ENCODE data around the gene TNFRSF1B.

The TNFRSF1B gene

DNA sequence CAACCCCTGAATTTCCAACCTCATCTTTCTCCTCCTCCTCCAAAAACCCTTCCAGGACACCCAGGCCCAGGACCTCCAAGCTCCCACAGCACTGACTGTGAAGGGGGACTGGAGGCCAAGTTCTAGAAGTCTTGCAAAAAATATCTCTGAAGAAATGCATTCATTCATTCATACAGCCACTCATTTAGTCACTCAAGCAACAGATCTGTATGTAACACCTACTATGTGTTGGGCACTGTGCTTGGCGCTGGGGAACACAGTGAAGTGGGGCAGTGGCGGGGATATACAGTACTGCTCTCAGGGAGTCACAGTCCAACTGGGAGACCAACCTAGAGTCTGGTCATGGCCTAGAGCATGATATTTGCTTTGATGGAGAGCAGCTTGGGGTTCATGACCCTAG is 15.3 kb upstream of the TNFRSF1B start:
- Histone ChIP-seq H3K27ac (ENCODE audit: low read depth, low read length) (peak overlapping the region; percentile 97), H3K79me2 (ENCODE audit: control insufficient read depth, low read length) (no peaks in the 10 kb centered on the region), H3K27me3 (ENCODE audit: control insufficient read depth, low read length) (no peaks in the 10 kb centered on the region), H3F3A (ENCODE audit: control insufficient read depth, insufficient read depth) (peaks cover 35% of the 10 kb centered on the region), H4K20me1 (ENCODE audit: control insufficient read depth, insufficient read depth, low read depth, low read length) (no peaks in the 10 kb centered on the region), H3K4me2 (ENCODE audit: low read length) (peak overlapping the region; percentile 83), H3K4me3 (ENCODE audit: low read length) (peak overlapping the region; percentile 66), H3K9me3 (ENCODE audit: control insufficient read depth, insufficient read depth, low read length) (peaks cover 3% of the 10 kb centered on the region; the same call in 1 of the 2 replicates), H3K4me1 (ENCODE audit: control insufficient read depth, low read length) (peaks cover 72% of the 10 kb centered on the region), H3K36me3 (ENCODE audit: control insufficient read depth, low read length) (no peaks in the 10 kb centered on the region; the same call in 1 of the 2 replicates), H3K9me2 (replicated peaks; ENCODE audit: control insufficient read depth, low read length) (no peaks in the 10 kb centered on the region)
- no peak for TF ChIP-seq EZH2phosphoT487 (IDR thresholded peaks at IDR 0.05; ENCODE audit: borderline replicate concordance, low read length)
- TF ChIP-seq, protein P1, sequence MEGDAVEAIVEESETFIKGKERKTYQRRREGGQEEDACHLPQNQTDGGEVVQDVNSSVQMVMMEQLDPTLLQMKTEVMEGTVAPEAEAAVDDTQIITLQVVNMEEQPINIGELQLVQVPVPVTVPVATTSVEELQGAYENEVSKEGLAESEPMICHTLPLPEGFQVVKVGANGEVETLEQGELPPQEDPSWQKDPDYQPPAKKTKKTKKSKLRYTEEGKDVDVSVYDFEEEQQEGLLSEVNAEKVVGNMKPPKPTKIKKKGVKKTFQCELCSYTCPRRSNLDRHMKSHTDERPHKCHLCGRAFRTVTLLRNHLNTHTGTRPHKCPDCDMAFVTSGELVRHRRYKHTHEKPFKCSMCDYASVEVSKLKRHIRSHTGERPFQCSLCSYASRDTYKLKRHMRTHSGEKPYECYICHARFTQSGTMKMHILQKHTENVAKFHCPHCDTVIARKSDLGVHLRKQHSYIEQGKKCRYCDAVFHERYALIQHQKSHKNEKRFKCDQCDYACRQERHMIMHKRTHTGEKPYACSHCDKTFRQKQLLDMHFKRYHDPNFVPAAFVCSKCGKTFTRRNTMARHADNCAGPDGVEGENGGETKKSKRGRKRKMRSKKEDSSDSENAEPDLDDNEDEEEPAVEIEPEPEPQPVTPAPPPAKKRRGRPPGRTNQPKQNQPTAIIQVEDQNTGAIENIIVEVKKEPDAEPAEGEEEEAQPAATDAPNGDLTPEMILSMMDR (IDR thresholded peaks at IDR 0.05; ENCODE audit: low read depth, low read length, poor library complexity, severe bottlenecking) = no peak

DNA sequence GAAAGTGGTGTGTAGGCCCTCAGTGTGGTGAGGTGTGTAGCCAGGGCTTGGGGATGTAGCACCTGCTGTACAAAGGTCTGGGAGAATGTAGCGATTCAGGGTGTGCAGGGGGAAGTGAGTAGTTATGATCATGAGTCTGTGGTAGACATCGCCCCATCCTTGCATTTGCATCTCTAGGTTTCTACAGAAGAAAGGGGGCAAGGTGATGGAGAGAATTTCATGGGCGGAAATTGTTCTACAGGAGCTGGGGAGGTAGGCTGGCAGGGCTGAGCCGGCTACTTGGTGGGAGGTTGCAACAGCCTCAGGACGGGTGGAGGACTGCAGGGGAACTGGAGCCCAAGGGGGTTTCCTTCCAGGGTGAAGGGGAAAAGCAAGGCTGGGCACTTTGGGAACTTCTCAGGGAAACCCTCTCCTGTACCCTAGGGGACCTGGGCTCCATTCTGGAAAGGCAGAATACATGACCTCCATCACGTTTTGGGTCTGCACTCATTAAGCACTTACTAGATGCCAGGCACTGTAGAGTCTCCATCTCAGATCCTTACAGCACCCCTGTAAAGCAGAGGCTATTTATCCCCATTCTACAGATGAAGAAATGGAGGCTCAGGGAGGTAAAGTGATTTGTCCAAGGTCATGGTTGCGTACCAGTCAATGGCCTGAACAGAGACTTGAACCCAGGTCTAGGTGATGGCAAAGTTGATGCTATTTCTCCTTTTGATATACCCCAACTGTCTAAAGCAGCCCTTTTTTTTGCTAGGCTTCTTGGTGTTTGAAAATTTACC is 14.5 kb upstream of the TNFRSF1B start:
- H3K4me2 ChIP-seq (ENCODE audit: low read length) = peak overlapping the region; percentile 83
- no peaks in the 10 kb centered on the region for H3K79me2 ChIP-seq (ENCODE audit: control insufficient read depth, low read length)
- no peaks in the 10 kb centered on the region for H3K9me2 ChIP-seq (replicated peaks; ENCODE audit: control insufficient read depth, low read length)
- H3K4me3 ChIP-seq (ENCODE audit: low read length) = peak overlapping the region; percentile 66
- H3F3A ChIP-seq (ENCODE audit: control insufficient read depth, insufficient read depth) = peaks cover 35% of the 10 kb centered on the region
- H3K9me3 ChIP-seq (ENCODE audit: control insufficient read depth, insufficient read depth, low read length) = peaks cover 3% of the 10 kb centered on the region; the same call in 1 of the 2 replicates
- no peaks in the 10 kb centered on the region for H3K27me3 ChIP-seq (ENCODE audit: control insufficient read depth, low read length)
- H3K36me3 ChIP-seq (ENCODE audit: control insufficient read depth, low read length) = no peaks in the 10 kb centered on the region; the same call in 1 of the 2 replicates
- H4K20me1 ChIP-seq (ENCODE audit: control insufficient read depth, insufficient read depth, low read depth, low read length) = no peaks in the 10 kb centered on the region
- TF ChIP-seq, protein P1 (IDR thresholded peaks at IDR 0.05; ENCODE audit: low read depth, low read length, poor library complexity, severe bottlenecking) = no peak
- TF ChIP-seq EZH2phosphoT487 (IDR thresholded peaks at IDR 0.05; ENCODE audit: borderline replicate concordance, low read length) = no peak
- H3K27ac ChIP-seq (ENCODE audit: low read depth, low read length) = peak overlapping the region; percentile 97
- peaks cover 69% of the 10 kb centered on the region for H3K4me1 ChIP-seq (ENCODE audit: control insufficient read depth, low read length)

DNA sequence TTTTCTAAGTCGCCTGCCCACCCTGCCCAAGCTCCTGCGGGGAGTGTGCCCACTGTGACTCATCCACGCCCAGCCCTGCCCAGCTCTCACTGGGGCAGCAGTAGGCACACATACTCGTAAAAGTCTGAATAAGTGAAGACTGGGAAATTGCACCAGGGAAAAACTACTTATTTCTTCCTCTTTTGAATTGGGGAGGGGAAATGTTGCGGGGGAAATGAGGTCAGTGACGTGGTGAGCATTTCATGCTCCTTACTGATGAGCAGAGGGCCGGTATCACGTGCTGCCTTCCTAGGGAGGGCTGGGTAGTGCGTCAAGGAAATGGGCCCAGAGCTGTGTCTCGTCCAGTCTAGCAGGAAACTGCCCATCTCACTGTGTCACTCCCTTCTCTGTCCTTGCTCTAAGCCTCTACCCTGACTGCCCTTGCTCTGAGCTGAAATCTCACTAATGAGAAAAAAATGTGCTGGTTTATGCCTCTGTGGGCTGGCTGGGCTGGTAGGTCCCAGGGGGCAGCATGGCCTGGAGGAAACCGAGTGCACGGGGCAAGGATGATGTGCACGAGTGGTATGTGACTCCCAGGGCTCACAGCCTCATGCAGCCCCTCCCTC is 13.5 kb upstream of the TNFRSF1B start:
- Histone ChIP-seq H3K4me2 (ENCODE audit: low read length) (peak overlapping the region; percentile 83), H4K20me1 (ENCODE audit: control insufficient read depth, insufficient read depth, low read depth, low read length) (no peaks in the 10 kb centered on the region), H3K36me3 (ENCODE audit: control insufficient read depth, low read length) (no peaks in the 10 kb centered on the region; the same call in 1 of the 2 replicates)

More for the DNA sequence above, 13.5 kb upstream of the TNFRSF1B start:
- Histone ChIP-seq H3K4me1 (ENCODE audit: control insufficient read depth, low read length) (peaks cover 67% of the 10 kb centered on the region), H3K9me2 (replicated peaks; ENCODE audit: control insufficient read depth, low read length) (no peaks in the 10 kb centered on the region), H3K4me3 (ENCODE audit: low read length) (peak overlapping the region; percentile 66), H3F3A (ENCODE audit: control insufficient read depth, insufficient read depth) (peaks cover 35% of the 10 kb centered on the region), H3K79me2 (ENCODE audit: control insufficient read depth, low read length) (no peaks in the 10 kb centered on the region), H3K27ac (ENCODE audit: low read depth, low read length) (peak overlapping the region; percentile 97), H3K27me3 (ENCODE audit: control insufficient read depth, low read length) (peaks cover 3% of the 10 kb centered on the region; the same call in 1 of the 2 replicates), H3K9me3 (ENCODE audit: control insufficient read depth, insufficient read depth, low read length) (peaks cover 3% of the 10 kb centered on the region; the same call in 1 of the 2 replicates)
- TF ChIP-seq, protein P1 (IDR thresholded peaks at IDR 0.05; ENCODE audit: low read depth, low read length, poor library complexity, severe bottlenecking) = no peak
- TF ChIP-seq EZH2phosphoT487 (IDR thresholded peaks at IDR 0.05; ENCODE audit: borderline replicate concordance, low read length) = no peak

Data from DOHH2 (cell line).